GM19438 (cell line): ENCODE measurements around the gene GRAP2.
"Not testable (repeated sequence)": the region's sequence is repeated elsewhere in the genome, so short reads cannot be mapped to it uniquely, and the experiment has no call there.

Source experiments
- ATAC-seq: cut with Tn5 transposase; IDR thresholded peaks from one replicate; pipeline ENCODE4 v1.9.1; 2021; ENCODE audit warnings: low read depth; ENCODE audit not compliant: unreplicated experiment

The GRAP2 gene

DNA sequence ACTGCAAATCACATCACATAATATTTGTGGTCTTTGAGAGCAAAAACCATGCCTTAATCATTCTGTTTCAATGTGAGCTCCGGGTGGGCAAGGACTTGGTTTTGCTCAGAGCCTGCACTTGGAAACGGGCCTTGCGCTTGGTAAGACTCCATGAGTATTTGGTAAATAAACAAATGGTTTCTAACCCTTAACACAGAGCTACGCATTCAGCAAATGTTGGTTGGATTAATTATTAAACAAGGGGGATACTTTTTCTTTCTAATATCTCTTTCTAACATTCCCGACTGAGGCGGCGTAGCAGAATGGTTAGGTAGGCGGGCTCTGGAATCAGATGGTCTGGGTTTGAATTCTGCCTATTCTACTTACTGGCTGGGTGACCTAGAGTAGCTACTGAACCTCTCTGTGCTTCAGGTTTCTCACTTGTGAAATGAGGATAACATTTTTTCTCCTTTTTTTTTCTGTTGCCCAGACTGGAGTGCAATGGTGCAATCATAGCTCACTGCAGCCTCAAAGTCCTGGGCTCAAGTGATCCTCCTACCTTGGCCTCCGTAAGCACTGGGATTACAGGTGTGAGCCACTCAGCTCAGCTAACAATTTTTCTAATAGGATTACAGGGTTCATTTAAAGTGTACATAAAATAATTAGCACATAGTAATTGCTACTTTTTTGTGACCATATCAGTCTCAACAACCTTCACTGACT, 90.4 kb downstream of the GRAP2 start:
- ATAC-seq = no peak

- no peak for ATAC-seq
Measured at GRCh38 chr22:39992088-39992826, 91.4 kb downstream of the GRAP2 start.

GRCh38 chr22:39992894-39993293, 92.0 kb downstream of the GRAP2 start:
- not testable (repeated sequence) for ATAC-seq

- no peak for ATAC-seq
Measured at GRCh38 chr22:39994041-39994565, 93.2 kb downstream of the GRAP2 start.

- no peak for ATAC-seq
Measured at GRCh38 chr22:39994566-39995392, 93.9 kb downstream of the GRAP2 start, which contains the start of gene FAM83F. Gene FAM83F (plus strand): TSS chr22:39994954. CDS start chr22:39995043, 89 bp downstream.

- no peak for ATAC-seq
Measured at GRCh38 chr22:39995393-39996252, 94.7 kb downstream of the GRAP2 start.

GRCh38 chr22:39996732-39997131, 95.8 kb downstream of the GRAP2 start:
- ATAC-seq = no peak

- ATAC-seq = no peak
Measured at GRCh38 chr22:39997421-39997820, 96.5 kb downstream of the GRAP2 start.

- ATAC-seq = no peak
Measured at GRCh38 chr22:39997939-39998726, 97.2 kb downstream of the GRAP2 start.

DNA sequence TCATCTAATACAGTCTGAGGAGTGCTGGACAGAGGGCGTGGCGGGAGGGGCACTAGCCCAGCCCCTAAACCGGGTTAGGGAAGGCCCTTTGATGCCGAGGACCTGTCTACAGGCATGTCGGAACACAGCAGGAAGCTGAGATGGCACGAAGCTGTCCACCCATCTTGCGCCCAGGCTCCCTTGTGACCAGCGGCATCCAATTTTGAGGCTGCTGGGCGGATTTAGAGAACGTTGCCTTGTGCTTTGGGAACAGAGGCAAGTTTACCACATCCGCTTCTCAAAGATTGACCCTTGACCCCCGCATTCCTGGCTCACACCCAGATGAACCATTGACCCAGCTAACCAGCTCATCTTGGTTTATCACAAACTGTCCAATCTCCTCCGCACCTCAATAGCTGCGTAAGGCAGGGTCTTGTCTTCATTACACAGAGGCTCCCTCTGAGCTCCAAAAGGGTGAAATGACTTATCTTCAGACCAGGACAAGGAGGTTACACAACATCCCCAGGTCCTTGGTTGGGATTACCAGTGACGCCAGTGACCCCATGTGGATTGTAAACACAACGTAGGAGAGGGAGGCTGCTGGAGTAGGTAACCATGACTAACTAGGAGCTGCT, 98.4 kb downstream of the GRAP2 start:
- no peak for ATAC-seq

GRCh38 chr22:40000171-40000570, 99.3 kb downstream of the GRAP2 start:
- ATAC-seq = no peak

DNA sequence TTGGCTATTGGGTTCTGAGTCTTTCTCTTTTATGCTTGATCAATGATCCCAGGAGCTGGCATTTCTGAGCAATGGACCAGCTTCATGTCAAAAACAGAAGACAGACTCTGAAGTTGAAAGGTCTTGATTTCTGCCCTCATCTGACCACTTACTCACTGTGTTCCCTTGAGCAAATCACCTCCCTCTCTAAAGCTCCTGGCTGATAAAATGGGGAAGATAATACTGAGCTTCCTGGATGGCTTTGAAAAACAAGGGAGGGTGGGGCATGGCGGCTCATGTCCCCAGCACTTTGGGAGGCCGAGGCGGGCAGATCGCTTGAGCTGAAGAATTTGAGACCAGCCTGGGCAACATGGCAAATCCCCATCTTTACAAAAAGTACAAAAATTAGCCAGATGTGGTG, 100.2 kb downstream of the GRAP2 start:
- no peak for ATAC-seq

DNA sequence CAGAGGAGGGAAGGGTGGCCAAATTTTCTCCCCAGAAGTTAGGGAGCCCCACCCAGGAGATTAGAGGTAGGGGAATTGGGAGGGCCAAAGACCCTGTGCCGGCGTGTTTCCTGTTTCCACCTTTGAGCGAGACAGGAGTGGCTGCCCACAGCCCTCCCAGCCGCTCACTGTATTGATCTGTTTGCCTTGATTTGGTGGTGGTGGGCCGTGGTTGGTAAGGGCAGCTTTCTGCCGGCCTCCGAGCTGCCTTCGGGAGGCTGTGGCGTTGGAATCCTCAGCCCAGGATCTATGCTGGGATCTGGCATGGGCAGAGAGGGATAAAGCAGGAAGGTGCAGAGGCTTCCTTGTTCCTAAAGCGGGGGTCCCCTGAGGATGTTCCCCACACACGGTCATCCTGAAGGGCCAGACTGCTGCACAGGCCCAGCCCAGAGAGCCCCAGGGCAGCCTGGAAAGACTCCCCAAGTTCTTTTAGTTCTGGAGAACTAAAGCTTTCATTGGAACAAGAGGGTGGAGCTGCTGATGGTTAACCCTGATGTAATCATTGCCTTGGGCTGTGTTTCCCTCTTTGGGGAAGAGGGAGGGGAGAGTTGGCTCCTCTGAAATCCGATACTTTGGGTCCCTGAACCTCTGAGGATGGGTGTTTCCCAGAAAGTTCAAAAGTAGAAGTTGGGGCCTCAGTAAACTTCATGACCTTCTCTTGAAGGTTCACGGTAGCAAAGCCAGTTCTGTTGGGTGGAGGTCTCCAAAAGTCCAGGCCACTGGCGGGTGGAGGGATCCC, 101.1 kb downstream of the GRAP2 start:
- ATAC-seq = no peak

DNA sequence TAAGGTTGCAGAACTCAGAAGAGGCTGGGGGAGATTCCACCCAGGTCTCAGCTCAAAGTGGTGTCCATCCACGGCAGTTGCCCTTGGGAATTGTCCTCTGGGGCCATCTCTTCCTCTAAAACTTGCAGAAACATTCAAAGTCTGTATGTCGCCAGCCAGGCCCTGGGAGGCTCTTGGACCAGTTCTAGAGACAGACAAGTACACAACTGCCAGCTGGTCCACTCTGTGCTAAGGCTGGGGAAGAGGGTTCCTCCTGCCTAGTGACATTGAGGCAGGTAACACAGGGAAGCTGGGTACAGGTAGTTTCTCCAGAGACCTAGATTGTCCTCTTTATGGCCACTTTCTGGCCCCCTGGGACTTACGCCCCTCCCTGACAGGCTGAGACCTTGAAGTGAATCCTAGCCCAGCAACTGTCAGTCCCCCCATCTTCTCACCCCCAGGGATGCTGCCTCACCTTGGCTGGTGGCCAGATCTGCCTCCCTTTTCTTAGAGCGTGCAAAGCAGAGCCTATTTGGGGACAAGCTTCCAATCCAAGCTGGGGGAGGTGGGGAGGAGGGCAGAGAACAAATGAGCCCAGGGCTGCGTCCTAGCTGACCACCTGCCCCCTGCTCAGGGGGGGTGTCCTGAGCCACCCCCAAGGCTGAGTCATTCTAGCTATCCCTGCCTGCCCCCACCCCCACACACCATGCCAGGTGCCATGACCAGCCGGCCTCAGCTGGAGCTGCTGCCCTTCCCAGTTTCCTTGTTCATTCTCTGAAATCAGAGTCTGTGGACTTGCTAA, 102.2 kb downstream of the GRAP2 start:
- ATAC-seq = no peak

GRCh38 chr22:40004836-40005235, 104.0 kb downstream of the GRAP2 start:
- ATAC-seq = no peak

DNA sequence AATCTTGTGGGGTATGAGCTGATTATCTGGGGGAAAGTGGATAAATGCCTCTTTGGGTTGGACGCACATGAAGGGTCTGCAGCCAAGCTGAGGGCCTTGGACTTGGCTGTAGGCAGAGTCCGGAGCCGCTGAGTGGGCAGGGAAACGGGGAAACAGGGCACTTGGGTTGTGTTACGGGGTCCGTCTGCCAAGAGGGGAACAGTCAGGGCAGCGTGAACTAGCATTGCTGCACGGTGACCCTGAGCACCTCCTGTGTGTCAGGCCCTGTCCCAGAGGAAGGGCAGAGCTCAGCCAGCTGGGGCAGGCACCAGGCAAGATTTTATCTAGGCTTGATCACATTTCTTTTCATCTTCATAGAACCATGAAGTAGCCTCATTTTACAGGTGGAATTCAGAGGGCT, 105.8 kb downstream of the GRAP2 start:
- no peak for ATAC-seq
